AG09309 (cell line): ENCODE results near the gene ARF3.

Experiments used
- DNase-seq: peaks from one replicate; pipeline ENCODE4 v3.0.0-alpha.2; 2010; ENCODE audit warnings: low read depth
- H3K4me3 ChIP-seq: 2 replicates; pipeline ENCODE4 v1.5.1; 2011; ENCODE audit warnings: mild to moderate bottlenecking, low read depth, low read length, moderate library complexity; ENCODE audit not compliant: control insufficient read depth
- TF ChIP-seq, protein P1 (sequence below): IDR thresholded peaks from 2 replicates; pipeline ENCODE4 v1.5.1; 2011; ENCODE audit warnings: mild to moderate bottlenecking, low read depth, low read length, inconsistent platforms; ENCODE audit not compliant: insufficient read depth, control insufficient read depth; ENCODE audit errors: missing control alignments

ARF3 gene

DNA sequence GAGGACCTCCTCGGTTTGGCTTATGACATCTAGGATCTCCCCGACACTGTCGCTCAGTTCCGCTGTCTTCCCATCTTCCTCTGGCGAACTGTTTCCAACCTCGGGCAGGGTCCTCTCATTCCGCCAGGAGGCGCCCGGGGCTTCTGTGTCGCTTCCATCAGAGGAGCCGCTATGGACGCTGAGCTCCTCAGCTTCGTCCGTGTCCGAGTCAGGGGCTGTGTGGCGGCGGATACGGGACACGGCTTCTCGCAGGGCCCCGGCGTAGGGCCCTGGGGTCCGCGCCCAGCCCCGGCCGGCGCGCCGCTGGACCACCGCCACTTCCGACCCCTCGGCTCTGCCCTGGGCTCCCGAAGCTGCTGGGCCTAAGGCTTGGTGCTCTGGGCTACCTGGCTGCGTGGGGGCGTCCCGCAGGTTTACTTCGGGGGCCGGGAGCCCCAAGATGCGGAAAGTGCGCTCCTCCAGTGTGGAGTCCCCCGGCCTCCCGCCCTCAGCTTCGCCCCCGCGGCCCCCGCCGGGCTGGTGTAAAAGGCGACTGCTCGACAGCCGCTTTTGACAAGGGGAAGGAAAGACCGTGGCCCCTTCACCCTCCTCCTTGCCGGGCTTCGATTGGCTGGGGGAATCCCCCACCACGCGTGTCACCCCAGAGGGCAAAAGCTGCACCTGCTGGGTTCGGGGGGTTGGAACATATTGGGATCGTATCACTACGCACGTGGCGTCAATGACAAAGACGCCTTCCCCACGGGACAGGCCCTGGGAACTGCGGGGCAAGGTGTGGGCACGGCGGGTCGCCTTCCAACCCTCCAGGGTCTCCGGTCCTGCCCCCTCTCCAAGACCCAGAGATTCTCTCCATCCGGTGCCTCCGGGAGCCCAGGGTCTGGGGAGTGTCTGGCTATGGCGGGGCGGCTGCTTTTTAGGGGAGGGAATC lies 39.8 kb upstream of the ARF3 start:
- TF ChIP-seq, protein P1, sequence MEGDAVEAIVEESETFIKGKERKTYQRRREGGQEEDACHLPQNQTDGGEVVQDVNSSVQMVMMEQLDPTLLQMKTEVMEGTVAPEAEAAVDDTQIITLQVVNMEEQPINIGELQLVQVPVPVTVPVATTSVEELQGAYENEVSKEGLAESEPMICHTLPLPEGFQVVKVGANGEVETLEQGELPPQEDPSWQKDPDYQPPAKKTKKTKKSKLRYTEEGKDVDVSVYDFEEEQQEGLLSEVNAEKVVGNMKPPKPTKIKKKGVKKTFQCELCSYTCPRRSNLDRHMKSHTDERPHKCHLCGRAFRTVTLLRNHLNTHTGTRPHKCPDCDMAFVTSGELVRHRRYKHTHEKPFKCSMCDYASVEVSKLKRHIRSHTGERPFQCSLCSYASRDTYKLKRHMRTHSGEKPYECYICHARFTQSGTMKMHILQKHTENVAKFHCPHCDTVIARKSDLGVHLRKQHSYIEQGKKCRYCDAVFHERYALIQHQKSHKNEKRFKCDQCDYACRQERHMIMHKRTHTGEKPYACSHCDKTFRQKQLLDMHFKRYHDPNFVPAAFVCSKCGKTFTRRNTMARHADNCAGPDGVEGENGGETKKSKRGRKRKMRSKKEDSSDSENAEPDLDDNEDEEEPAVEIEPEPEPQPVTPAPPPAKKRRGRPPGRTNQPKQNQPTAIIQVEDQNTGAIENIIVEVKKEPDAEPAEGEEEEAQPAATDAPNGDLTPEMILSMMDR = peak; percentile 77
- no peak for DNase-seq

DNA sequence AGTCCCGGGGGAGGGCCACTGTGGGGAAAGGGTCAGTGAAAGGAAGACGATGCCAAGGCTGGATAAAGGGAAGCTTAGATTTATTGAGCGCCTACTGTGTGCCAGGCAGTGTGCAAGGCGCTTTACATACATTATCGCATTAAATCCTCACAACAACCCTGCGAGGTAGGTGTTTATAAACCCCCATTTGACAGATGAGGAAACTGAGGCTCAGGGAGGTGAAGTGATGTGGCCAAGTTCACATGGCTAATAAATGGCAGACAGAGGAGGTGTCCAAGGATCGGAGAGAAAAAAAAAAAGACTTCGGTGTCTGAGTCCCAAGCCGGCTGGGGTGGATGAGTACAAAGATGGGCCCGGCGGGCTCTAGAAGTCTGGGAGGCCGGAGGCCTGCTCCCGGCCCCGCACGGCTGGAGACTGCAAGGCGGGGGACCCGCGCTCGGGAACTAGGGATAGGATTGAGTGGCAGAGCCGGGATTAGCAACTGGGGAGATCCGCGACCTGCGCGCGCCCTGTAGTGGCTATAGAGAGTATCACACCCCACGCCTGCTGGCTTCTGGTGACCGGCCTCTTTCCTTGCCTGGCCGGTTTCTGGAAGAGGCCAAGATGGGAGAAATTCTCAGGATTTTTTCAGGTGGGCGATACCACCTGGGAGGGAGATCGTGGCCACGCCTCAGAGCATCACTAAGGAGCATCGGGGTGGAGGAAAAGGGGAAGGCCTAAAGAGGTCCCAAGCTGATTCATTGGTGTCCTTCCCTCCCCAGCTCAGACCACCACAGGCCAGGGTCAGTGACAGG lies 38.0 kb upstream of the ARF3 start:
- DNase-seq = no peak
- TF ChIP-seq, protein P1 = peak; percentile 80
- peak overlapping the region; percentile 27 for H3K4me3 ChIP-seq

More for the DNA sequence above, 39.8 kb upstream of the ARF3 start:
- H3K4me3 ChIP-seq = no peak overlapping the region; the same call in 1 of the 2 replicates

DNA sequence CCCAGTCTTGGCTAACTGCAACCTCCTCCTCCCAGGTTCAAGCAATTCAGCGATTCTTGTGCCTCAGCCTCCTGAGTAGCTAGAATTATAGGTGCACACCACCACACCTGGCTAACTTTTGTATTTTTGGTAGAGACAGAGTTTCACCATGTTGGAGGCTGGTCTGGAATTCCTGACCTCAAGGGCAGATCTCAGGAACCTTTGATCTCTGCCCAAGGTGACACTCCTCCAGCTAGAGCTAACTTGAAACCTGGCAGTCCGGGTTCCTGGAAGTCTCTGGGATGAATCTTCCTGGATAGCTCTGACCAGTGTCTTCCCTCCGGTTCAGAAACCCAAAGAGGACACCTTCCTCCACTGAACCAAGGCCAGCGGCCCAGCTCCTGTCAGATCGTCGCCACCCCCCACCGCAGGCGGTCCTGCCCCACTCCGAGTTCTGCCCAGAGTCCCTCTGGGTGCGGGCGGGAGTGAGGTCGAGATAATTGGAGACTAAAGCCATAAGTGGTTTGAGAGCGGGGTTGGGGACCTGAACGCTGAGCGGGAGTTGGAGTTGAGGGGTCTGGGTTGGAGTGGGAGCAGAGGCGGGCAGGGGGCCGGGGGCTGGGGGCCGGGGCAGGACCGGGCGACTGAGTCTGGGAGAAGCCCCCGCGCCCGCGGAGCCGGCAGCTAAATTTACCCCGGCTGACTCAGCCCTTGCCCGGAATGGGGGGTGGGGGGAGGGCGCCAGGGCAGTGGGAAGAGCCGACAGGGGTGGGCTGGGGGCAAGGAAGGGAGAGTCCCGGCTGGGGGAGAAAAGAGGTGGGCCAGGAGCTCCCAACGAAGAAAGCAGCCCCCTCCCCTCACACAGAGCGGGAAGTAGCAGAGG lies 37.2 kb upstream of the ARF3 start:
- TF ChIP-seq, protein P1 = no peak
- H3K4me3 ChIP-seq = no peak overlapping the region
- DNase-seq = no peak

DNA sequence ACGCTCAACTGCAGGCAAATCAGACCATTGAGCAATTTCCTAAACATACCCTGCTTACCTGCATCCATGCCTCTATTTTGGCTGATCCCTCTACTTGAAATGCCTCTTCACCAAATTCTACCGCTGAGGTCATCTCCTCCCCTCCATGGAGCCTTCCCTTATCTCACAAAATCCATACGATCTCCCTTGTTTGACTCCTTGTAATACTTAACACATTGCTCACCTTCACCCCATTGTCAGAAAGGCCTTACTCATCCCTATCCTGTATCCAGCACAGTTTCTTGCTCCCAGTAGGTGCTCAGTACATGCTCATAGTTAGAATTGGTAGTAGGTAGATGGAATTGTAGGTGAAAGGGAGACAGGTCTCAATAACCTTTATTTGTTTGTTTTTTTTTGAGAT lies 36.5 kb upstream of the ARF3 start:
- H3K4me3 ChIP-seq = no peak overlapping the region
- TF ChIP-seq, protein P1 = no peak
- no peak for DNase-seq

DNA sequence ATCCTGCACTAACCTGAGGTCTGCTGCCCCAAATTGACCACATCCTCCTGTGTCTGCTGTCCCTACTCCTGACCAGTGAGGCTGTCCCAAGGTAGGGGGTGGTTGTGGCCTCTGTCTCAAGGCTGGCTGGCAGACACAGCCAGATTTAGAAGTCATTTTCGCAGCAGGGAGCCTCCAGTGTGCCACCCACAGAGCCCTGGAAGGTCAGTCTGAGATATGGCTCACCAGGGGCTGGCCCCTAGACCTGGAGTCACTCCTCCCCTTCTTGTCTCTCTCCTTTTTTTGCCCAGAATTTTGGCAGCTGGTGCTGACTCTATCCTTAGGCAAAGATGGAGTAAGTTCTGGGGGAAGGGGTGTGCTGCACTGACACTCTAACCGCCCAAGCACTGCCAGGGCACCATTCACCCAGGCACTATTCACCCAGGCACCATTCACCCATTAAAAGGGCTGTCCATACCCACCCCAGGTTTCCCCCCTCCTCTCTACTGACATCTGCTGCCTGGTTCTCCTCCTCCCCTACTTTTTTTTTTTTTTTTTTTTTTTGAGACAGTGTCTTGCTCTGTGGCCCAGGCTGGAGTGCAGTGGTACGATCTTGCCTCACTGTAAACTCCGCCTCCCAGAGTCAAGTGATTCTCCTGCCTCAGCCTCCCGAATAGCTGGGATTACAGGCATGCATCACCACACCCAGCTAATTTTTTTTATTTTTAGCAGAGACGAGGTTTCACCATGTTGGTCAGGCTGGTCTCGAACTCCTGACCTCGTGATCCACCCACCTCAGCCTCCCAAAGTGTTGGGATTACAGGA lies 34.2 kb upstream of the ARF3 start:
- DNase-seq = no peak
- TF ChIP-seq, protein P1 = no peak
- no peak overlapping the region for H3K4me3 ChIP-seq

DNA sequence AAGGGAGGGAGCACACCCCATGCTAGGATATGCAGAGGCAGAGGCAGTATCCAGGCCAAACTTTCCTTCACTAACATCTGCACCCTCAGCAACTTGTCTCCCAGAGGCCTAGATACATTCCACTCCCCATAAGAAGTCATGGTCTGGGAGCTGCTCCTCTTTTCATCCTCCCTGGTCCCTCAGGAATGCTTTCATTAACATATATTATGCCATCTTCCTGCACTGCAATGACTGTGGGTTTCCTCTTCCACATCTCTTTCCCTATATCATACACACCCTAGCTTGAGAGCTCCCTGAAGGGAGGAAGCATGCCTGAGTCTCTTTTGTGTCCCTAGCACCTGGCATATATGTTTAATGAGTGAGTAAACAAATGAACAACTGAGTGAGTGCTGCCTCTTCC lies 33.3 kb upstream of the ARF3 start:
- no peak for DNase-seq
- H3K4me3 ChIP-seq = no peak overlapping the region

More for the DNA sequence above, 33.3 kb upstream of the ARF3 start:
- TF ChIP-seq, protein P1 = no peak
